ENCODE measurements around the gene KRTAP10-12.

Gene KRTAP10-12

GRCh38 chr21:44736291-44737004, 39.5 kb downstream of the KRTAP10-12 start:
- no peaks in the 10 kb centered on the region for H3K27me3 ChIP-seq (ENCODE audit: control insufficient read depth, insufficient read depth, low read length)
- H3K9ac ChIP-seq (ENCODE audit: low read length), result no peak overlapping the region
- H3K9me3 ChIP-seq (ENCODE audit: control insufficient read depth, low read length), result no peaks in the 10 kb centered on the region
- H3K4me3 ChIP-seq (ENCODE audit: low read length), result no peak overlapping the region
- no peaks in the 10 kb centered on the region for H3K4me1 ChIP-seq (ENCODE audit: control insufficient read depth, insufficient read depth, low read length)
- H3K36me3 ChIP-seq (ENCODE audit: control insufficient read depth, insufficient read depth, low read length), result no peaks in the 10 kb centered on the region

- H3K27me3 ChIP-seq (ENCODE audit: control insufficient read depth, insufficient read depth, low read length), result no peaks in the 10 kb centered on the region
- no peak overlapping the region for H3K4me3 ChIP-seq (ENCODE audit: low read length)
- H3K9ac ChIP-seq (ENCODE audit: low read length), result no peak overlapping the region
- no peaks in the 10 kb centered on the region for H3K9me3 ChIP-seq (ENCODE audit: control insufficient read depth, low read length)
- no peaks in the 10 kb centered on the region for H3K36me3 ChIP-seq (ENCODE audit: control insufficient read depth, insufficient read depth, low read length)
- H3K4me1 ChIP-seq (ENCODE audit: control insufficient read depth, insufficient read depth, low read length), result no peaks in the 10 kb centered on the region
Measured at GRCh38 chr21:44737706-44738354, 40.9 kb downstream of the KRTAP10-12 start.

DNA sequence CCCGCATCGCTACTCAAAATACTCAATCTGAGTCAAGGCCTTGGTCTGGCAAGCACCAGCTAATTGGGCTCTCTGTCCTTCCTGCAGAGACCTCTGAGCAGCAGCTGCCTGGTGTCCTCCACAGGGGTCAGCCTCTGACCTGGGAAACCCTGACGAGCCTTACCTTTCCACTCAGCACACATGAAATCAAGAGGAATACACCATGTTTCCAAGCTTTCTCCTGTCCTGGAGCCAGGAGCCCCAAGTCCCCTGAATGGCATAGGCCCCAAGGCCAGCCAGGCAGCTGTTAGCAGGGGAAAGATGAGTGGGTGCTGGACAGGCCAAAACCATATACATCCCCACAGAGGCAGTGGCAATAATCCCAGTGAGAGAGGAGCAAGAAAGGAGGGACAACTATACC, 41.6 kb downstream of the KRTAP10-12 start:
- no peak overlapping the region for H3K4me3 ChIP-seq (ENCODE audit: low read length)
- H3K4me1 ChIP-seq (ENCODE audit: control insufficient read depth, insufficient read depth, low read length), result no peaks in the 10 kb centered on the region
- H3K36me3 ChIP-seq (ENCODE audit: control insufficient read depth, insufficient read depth, low read length), result no peaks in the 10 kb centered on the region
- no peak overlapping the region for H3K9ac ChIP-seq (ENCODE audit: low read length)
- no peaks in the 10 kb centered on the region for H3K9me3 ChIP-seq (ENCODE audit: control insufficient read depth, low read length)
- no peaks in the 10 kb centered on the region for H3K27me3 ChIP-seq (ENCODE audit: control insufficient read depth, insufficient read depth, low read length)

- H3K9ac ChIP-seq (ENCODE audit: low read length), result no peak overlapping the region
- H3K4me1 ChIP-seq (ENCODE audit: control insufficient read depth, insufficient read depth, low read length), result no peaks in the 10 kb centered on the region
- no peaks in the 10 kb centered on the region for H3K9me3 ChIP-seq (ENCODE audit: control insufficient read depth, low read length)
- H3K27me3 ChIP-seq (ENCODE audit: control insufficient read depth, insufficient read depth, low read length), result no peaks in the 10 kb centered on the region
- H3K36me3 ChIP-seq (ENCODE audit: control insufficient read depth, insufficient read depth, low read length), result no peaks in the 10 kb centered on the region
- no peak overlapping the region for H3K4me3 ChIP-seq (ENCODE audit: low read length)
Measured at GRCh38 chr21:44739316-44739715, 42.3 kb downstream of the KRTAP10-12 start.

GRCh38 chr21:44740742-44741141, 43.8 kb downstream of the KRTAP10-12 start:
- Histone ChIP-seq H3K36me3 (ENCODE audit: control insufficient read depth, insufficient read depth, low read length) (no peaks in the 10 kb centered on the region), H3K4me1 (ENCODE audit: control insufficient read depth, insufficient read depth, low read length) (no peaks in the 10 kb centered on the region), H3K9ac (ENCODE audit: low read length) (no peak overlapping the region), H3K27me3 (ENCODE audit: control insufficient read depth, insufficient read depth, low read length) (no peaks in the 10 kb centered on the region), H3K9me3 (ENCODE audit: control insufficient read depth, low read length) (no peaks in the 10 kb centered on the region), H3K4me3 (ENCODE audit: low read length) (no peak overlapping the region)

DNA sequence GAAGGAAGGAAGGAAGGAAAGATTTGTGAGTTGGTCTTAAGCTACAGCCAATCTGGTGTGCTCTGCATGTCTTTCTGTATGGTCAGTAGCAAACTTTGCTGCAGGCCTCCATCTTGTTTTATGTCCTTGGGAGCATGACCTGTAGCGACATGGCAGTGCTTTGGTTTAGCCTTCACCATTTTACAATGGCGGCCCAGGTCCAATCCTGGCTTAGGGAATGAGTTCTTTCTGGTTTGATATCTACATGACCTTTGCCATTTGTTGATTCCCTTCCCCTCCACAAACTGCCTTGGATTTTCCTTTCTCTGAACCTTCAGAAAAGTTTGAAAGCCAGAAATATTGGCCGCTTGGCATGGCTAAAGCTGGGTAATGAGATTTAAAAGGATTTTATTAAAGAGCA, 44.9 kb downstream of the KRTAP10-12 start:
- Histone ChIP-seq H3K4me1 (ENCODE audit: control insufficient read depth, insufficient read depth, low read length) (no peaks in the 10 kb centered on the region), H3K36me3 (ENCODE audit: control insufficient read depth, insufficient read depth, low read length) (no peaks in the 10 kb centered on the region), H3K4me3 (ENCODE audit: low read length) (no peak overlapping the region), H3K9me3 (ENCODE audit: control insufficient read depth, low read length) (no peaks in the 10 kb centered on the region), H3K9ac (ENCODE audit: low read length) (no peak overlapping the region), H3K27me3 (ENCODE audit: control insufficient read depth, insufficient read depth, low read length) (no peaks in the 10 kb centered on the region)

DNA sequence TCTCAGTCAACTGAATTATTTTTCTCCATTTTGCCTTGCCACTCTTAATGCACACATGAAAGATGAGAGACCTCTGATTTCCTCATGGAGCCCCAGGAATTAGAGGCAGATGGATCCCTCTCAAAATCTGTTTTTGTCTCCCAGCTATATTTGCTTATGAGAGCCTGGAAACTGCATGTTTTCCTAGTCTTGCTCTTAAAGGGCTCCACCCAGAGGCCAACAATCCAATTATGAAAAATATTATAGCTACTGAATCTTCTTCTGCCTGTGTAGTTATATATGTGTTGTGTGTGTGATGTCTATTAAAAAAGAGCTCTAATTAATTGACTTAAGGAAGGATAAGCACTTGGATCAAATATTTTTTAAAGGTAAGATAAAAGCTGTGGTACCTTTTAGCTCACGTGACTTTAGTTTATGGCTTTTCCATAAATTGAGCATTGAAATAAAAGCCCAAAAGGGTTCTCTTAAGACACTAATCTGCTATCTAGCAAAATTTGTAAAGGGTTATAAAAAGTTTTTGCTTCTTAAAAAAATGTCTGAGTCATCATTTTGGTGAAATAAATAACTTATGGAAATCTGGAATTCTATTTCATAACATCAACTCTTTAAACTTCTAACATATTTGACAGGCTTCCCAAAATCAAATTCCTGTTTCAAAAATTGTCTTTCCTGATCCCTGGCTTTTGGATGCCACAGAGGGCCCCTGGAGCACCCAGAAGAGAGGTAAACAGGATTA, 45.6 kb downstream of the KRTAP10-12 start:
- Histone ChIP-seq H3K27me3 (ENCODE audit: control insufficient read depth, insufficient read depth, low read length) (no peaks in the 10 kb centered on the region), H3K36me3 (ENCODE audit: control insufficient read depth, insufficient read depth, low read length) (no peaks in the 10 kb centered on the region), H3K9ac (ENCODE audit: low read length) (no peak overlapping the region), H3K4me3 (ENCODE audit: low read length) (no peak overlapping the region), H3K4me1 (ENCODE audit: control insufficient read depth, insufficient read depth, low read length) (no peaks in the 10 kb centered on the region), H3K9me3 (ENCODE audit: control insufficient read depth, low read length) (no peaks in the 10 kb centered on the region)

Measured in mucosa of stomach (tissue), 1 donor.